22Rv1 (cell line): ENCODE results near the gene GFAP.

Source experiments
- CTCF ChIP-seq: fragments of 450-650 bp; IDR thresholded peaks from 2 replicates; pipeline ENCODE4 v1.5.1; 2017; ENCODE audit warnings: mild to moderate bottlenecking
- ZFX ChIP-seq: fragments of 450-650 bp; IDR thresholded peaks from 2 replicates; pipeline ENCODE4 v1.6.1; 2017; ENCODE audit warnings: antibody characterized with exemption, borderline replicate concordance

- no peak for TF ChIP-seq CTCF
- no peak for TF ChIP-seq ZFX
Measured at GRCh38 chr17:44930667-44931066, 15.4 kb upstream of the GFAP start.
